Frontal cortex (tissue), 4 donors: ENCODE results near the gene ABCD3. TPM values are rescaled to one million over a fixed set of nuclear protein-coding genes. Genes with fewer than 3 reads are reported as not detected.
A peak's percentile ranks its signal among the peaks of the same experiment; 100 is the strongest.

Source experiments
- DNase-seq, 2 donors: peaks; one replicate each; pipeline ENCODE4 v3.0.0; 2012; ENCODE audit warnings: low spot score in 2 of 2
- FAIRE-seq: peaks from 2 replicates; lab custom pipeline; 2012; peaks lifted over from hg19 to GRCh38; lab: Jason Lieb, UNC
- total RNA-seq: library from RNA; depleted of rRNA; stranded (reverse); fragments of >200 nt; gene quantifications from one replicate; pipeline ENCODE4 v1.2.3, GENCODE V29; 2014
- donor health status: control.
- donor health status: control.
- donor health status: control.

ABCD3 gene
- total RNA-seq, 1 donor from 2014 or later = 94.2 TPM

DNA sequence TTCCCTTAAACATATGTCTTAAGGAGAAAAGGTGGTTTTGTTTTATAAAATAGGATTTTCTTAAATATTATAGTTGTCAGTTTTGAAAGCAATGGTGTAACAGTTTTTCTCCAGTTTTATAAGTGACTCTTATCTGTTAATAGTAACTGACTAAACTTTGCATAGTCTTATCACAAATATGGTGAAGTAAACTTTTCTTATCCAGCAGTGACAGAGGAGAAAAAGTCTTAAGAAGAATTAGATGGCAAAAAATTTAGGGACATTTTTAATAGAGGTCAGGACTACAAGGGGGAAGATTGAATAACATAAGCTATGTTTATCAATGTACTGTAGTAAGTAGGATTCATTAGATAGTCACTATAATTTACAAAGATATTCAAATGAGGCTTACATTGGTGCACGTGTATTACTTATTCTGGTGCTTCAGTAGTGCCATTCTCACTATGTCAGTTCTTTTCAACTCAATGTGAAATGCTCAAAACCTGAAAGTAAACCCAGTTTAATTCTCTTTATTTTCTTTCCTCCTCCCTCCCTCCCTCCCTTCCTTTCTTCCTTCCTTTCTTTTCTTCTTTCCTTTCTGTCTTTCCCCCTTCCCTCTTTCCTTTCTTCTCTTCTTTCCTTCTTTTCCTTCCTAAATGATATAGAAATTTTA, 97.2 kb downstream of the ABCD3 start:
- DNase-seq (no peak), FAIRE-seq (no peak)

DNA sequence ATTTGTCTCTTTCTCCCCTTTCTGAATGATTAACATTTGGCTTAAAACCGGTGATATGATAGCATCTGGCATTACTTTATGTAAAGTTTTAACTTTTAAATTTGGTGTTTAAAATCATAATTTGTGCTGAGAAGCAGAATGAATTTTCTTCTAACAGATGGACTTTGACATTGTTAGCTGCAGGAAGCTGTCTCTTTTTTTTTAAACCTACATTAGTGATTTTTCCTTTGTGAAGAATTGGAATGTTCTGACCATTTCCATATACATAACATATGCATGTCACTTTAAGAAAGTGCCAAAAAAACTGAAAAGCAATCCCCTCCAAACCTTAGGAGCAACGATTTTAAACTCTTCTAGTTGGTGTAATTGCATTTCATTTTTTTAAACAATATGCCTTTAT, 101.2 kb downstream of the ABCD3 start:
- no peak for DNase-seq
- no peak for FAIRE-seq

DNA sequence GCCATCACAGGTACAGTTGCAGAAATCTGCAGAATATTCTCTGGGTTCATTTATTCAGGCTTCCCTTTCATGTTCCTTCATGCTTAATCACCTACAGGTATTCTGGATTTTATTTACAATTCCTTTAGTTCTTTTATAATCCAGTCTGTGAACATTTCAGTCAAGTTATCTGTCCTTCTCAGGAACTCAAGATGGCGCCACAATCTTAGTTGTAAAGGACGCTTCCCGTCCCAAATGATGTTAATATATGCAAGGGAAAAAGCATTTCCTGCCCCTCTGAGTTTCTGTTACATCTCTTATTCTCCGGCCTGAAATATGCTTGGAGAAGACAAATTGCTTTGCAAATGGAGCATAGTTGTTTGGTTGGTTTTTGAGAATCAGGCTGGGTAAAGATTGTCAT, 104.1 kb downstream of the ABCD3 start:
- FAIRE-seq (no peak), DNase-seq (no peak)

DNA sequence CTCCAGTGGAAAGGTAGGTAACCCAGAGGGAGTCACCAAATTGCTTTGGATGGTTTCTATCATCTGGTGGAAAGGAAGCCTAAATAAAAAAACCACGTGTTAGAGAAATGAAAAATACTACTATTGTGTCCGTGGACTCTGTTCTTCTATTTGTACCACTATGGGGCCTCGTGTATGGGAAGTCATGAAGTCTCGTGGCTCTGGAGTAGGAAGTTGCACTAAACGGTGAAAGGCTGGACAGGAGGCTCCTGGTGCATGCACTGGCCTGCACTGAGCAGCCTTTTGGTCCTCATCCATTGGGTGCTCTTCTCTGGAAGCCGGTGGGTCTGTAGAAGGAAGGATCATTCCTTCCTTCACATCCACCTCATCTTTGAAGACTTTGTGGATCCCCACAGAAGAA, 106.3 kb downstream of the ABCD3 start:
- DNase-seq = no peak
- FAIRE-seq = no peak

DNA sequence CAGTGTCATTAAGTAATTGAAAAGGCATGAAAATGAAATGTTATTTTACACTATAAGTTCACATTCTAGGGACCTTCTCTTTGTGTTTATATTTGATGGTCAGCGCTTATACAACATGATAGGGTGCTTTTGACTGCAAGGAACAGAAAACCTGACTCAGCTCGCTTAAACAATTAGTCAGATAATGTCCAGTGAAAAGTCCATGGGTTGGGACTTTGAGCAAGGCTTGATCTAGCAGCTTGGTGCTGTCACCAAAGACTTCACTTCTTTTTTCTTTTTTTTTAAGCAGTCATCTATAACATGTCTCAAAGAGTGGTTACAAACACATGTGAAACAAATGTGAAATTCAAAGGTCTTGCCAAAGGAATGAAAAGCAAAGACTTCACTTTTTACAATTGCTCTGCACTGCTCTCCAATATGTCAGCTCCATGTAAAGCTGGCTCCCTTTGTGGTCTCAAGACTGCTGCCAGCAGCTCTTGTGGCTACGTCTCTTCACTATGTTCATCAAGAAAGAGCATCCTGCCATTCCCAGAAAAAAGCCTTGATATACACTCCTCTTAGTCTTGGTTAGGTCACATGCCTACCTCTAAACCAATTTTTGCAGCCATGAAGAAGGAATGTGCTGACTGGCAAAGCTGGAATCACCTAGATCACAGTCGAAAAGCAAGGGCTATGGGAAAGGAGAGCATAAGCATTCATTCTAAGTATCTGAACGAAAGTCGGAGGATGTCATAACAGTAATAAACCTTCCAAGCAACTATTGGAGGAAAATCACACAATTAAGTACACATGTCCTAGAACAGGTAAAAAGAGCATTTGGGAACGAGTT, 108.2 kb downstream of the ABCD3 start:
- no peak for DNase-seq
- no peak for FAIRE-seq

DNA sequence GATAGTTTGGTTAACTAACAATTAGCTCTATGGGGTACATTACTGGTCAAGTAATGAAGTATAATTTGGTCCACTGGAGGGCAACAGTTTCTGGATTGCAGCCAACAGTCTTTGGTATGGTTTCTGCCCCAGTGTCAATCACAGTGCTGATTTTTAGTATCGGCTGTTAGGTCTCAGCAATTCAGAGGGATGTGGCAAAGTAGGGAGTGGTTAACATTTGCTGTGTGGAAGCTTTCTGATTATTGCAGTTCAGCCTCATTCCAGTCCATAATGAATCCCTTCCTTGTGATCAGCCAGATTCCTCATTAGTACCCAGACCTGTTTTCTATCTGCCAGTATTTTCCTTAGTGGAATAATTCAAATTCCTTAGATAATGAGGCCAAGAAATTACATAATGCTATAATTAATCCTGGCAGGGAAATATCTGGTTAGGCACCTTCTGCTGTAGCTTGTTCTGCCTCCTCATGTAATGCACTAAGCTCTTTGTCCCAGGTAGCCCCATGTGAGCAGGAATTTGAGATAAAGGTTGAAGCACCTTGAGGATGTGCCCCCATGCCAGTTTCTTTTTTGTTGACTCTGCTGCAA, 109.3 kb downstream of the ABCD3 start:
- FAIRE-seq = no peak
- no peak for DNase-seq

DNA sequence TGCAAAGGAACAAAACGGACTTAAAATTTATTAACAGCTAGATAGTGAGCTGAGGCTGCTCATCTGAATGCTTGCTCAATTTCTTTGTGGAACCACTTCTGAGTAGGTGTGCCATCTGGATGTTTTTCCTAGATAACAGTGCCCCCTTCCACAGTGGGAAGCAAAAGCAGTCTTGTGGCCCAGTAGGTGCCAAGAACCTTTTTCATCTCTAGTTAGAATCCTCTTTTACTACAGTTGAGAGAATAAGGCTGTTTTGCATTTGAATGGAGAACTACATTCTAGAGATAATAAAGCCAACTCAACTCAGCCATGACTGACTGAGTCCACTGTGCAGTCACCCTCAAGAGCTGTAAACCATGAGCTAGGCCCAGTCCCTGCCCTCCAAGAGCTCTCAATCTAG, 110.1 kb downstream of the ABCD3 start:
- DNase-seq (no peak), FAIRE-seq (no peak)

DNA sequence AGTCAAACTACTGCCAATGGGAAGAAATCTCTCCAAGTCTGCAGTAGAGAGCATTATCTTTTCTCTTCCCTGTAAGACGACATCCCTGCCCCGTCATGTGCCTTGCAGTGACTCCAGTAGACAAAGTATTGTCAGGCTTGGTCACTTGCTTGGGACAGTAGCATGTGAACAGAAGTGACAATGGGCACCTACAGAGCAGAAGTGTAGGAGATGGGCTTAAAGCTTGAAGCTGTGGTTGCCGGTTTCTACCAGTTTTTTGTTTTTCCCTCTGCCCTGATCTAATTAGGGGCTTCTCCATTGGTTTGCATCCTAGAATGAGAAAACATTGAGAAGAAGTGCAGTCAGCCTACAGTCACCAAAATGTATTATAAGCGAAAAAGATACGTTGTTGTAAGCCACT, 110.6 kb downstream of the ABCD3 start:
- FAIRE-seq (no peak), DNase-seq (no peak)

DNA sequence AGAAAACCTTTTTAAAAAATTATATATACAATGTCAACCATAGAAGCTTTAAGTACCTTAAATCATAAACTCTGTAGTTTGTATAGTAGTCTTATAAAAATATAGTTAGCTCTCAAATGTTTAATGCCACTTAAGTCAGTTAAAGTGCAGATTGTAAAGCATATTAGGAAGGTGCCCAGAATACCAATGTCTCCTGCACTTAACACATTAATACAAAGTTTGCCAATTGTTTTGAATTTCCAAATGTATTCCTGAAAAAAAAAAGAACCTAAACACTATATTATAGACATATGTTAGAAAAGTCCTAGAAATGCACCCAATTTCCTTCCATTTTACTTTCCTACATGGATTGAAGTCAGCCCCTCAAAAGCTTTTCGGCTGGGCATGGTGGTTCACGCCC, 111.2 kb downstream of the ABCD3 start:
- DNase-seq (no peak), FAIRE-seq (no peak)

DNA sequence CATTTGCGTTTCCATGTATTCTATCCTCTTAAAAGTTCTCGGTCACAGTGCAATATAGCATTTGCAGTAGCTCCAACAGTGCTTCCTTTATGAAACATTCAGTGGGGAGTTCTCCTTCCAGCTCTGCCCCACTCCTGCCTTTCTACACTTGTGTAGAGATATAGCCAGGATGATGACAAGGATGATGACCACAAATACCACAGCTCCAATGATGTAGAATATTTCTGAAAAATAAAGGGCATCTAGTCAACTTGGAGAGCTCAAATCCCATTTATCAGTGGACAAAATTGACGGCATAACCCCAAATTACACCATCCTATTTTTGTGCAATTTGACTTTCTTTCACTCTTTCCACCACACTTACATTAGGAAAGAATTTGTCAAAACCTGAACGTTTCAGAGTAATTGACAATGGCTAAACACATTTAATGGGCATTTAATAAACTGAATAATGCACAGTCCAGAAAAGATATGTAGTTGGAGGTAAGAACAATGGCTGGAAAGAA, 112.2 kb downstream of the ABCD3 start:
- FAIRE-seq (no peak), DNase-seq (no peak)

DNA sequence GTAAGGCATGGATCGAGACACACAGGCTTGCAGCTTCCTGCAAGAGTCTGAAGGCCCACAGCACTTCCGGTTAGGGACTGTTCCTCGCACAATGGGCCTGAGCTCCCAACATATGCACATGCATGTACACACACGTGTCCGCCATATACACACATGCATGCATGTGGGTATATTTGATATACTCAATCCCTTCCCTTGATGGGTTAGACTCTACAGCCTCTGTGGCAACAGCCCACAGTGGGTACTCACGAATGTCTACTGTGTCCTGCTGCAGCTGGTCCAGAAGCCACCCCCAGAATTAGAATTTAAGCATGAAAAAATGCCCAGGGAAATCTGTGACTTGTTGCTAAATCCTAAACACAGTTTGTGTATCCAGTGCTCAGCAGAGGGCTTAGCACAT, 113.5 kb downstream of the ABCD3 start:
- FAIRE-seq (no peak), DNase-seq (no peak)

DNA sequence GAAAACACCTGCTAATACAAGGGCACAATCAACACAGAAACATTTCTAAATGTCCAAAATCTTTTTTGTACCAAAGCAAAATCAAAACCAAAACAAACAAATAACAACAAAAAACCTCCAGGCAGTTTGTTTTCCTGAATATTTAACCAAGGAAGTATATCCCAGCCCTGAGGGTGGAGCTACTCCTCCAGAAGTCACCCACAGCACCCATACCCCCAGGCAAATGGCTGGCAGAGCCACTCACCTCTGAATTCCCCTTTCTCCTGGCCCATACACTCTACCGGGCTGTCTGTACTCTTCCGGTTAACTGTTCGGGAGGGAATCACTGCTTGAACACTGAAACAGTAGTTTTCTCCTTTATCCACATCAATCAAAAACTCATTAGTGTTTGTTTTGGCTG, 113.9 kb downstream of the ABCD3 start:
- DNase-seq (no peak), FAIRE-seq (no peak)

DNA sequence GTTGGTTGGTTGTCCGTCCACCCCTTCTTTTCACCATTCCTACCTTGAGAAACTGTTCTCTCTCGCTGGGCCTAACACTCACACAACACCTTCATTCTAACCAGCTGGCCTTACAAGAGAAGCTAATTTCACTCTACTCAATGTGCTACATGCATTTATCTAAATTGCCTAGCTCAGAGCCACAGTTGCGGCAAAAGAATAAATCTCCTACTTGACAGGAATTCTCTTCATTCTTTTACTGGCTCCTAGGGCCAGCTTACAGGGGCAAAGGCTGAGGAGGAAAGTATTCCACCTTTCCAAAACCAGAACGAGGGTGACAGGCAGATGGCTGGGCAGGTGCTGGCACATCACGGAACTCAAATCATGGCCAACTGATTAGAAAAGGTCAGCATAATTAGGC, 116.9 kb downstream of the ABCD3 start:
- DNase-seq = no peak
- no peak for FAIRE-seq

DNA sequence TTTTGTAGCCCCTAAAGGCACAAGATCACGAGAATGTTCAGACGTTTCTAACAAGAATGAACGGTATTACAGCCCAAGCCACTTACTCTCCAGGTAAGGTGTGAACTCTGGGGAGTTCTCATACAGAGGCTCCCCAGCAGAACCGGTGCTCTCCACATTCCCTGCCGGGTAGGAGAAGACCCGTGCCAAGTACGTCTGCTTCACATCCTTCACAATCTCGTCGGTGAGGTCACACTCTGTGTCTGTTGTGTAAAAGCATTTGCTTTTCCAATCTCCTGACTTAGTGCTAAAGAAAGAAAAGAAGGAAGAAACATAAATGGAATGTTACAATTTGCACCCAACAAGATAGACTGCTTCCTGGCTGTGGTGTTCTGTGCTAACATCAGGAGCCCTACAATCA, 117.7 kb downstream of the ABCD3 start:
- FAIRE-seq = no peak

DNA sequence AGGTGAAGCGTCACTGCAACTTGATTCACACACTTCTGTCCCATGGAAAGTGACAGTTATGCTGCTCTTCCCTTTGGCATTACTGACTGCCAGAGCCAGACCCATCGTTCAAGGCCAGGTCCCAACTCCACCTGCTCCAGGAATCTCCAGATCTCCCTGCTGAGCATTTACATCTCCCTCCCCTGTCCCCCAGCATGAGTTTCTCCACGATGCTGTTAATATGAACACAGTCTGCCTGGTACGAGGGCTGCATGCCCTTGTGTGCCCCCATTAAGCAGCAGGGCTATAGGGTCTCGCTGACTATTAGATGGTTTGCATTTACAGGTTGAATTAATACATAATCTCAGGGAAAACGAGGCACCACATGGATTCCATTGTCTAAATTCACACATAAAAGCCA, 119.1 kb downstream of the ABCD3 start:
- FAIRE-seq = no peak
- DNase-seq = no peak

More for the DNA sequence above, 117.7 kb downstream of the ABCD3 start:
- DNase-seq = no peak

DNA sequence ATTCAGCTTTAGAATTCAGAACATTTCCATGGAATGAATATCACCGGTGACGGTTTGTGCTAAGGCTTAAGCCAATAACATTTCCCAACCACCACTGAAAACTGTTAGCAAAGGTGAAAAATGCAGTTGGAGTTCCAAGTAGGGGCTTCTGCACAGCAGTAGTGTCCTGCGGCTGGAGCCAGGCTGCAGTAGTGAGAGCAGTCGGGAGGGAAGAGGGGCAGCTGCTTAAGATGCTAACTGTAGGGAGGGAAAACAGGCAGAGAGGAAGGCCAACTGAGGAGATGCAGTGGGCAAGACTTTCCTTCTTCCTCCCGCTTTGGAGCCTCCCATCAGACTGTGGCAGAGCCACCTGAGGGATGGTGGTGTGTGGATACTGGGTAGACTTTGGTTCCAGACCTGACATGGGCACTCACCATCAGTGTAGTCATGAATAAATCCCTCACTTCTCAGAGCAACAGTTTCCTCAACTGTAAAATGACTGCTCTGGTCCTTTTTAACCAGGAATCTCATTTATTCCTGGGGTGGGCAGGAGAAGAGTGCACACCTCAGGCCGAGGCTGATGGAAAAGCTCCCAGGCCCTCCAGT, 120.1 kb downstream of the ABCD3 start:
- DNase-seq (no peak), FAIRE-seq (no peak)

DNA sequence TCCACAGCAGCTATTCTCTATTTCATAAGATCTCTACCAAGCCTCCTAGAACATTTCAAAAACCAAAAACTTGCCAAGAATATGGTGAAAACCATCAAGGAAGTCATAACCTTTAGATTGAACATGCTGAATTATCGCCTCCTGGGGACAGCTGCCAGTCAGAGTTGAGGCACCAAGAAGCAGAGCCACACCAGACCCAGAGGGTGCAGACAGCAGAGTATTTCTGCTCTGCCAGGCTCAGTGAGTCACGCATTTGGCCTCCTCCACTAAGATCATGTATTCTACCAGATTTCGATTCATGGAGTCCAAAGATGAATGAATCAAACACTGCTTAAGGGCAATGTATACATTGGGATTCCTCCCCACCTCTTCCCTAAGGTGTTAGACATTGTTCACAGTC, 121.3 kb downstream of the ABCD3 start:
- DNase-seq = no peak
- no peak for FAIRE-seq

DNA sequence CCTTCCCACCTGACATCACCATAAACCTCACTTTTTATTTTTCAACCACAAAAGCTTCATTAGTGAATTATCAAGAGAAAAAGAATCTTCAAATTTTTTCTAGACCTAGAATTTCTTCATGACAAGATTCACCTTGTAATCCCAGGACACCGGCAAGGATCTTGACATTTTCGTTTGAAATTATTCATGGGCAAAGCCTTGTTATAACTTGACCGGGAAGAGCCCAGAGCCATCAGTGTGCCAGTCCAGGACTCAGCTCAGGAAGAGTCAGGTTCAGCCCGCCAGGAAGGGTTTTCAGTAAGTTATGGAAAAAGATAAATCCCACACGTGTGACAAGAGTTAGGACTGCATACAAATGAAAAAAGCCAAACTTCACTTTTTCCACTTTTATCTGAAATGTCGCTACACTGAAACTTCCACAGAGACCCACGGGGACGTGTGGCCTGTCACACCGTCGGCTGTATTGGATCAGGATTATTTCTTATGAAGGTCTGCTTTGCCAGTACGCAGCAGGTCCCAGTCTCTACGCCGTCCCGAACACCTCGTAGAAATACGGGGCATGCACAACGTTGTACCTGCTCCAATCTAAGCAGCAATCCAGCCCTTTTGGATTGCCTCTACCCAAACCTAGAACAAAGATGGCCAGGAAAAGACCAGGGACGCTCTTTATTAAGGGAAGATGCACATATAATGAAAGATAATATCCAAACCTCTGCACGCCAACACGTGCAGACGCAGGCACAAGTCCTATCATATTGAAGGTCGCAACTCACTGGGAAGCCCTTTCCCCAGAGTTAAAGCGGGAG, 122.5 kb downstream of the ABCD3 start:
- DNase-seq = no peak
- FAIRE-seq = no peak

DNA sequence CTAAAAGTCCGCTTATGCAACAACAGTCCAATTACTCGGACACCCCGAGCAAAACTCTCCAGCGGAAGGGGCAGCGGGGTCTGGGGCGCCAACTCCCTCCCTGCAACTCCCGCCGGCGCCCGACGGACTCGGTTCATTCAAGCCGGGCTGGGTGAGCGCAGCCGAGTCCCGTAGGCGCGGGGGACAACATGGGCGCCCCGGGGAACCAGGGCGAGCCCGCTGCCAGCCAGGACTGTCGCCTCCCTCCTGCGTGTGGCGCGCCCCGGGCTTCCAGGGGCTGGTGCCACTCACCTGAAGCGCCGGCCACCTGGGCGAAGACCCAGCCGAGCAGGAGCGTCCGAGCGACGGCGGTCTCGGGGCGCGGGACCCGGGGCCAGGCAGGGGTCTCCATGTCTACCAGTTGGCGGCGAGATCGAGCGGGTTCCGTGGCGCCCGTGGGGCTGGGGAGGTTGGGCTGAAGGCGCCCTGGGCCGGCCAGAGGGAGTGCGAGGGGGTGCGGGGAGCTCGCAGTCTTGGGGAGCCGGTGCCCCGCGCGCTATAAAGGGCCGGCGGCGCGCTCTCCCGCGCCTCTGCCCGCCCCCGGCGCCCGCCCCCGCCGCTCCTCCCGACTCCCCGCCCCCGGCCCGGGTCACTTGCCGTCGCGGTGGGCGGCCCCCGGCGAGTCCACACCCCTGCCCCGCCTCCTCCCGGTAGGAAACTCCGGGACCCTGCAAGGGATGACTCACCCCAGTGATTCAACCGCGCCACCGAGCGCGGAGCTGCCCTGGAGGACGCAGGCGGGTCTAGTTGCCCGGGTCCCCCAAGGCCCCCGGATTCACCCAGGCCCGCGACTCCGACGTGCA, 123.3 kb downstream of the ABCD3 start, which contains the start of gene F3:
Gene F3 (minus strand): TSS at position 514 of the 842 bp plus-strand sequence. CDS start 123 bp downstream, at position 391.
- DNase-seq (peak; percentile 63 to 85), FAIRE-seq (no peak)
